KG1 (cell line): Measurements from ENCODE around the gene RRAD.
A peak's percentile ranks its signal among the peaks of the same experiment; 100 is the strongest.
"Not testable (repeated sequence)": the region's sequence is repeated elsewhere in the genome, so short reads cannot be mapped to it uniquely, and the experiment has no call there.

ENCODE experiments used
- DNase-seq: peaks from one replicate; lab custom pipeline; 2025; lab: John Stamatoyannopoulos, UW

Gene RRAD, protein sequence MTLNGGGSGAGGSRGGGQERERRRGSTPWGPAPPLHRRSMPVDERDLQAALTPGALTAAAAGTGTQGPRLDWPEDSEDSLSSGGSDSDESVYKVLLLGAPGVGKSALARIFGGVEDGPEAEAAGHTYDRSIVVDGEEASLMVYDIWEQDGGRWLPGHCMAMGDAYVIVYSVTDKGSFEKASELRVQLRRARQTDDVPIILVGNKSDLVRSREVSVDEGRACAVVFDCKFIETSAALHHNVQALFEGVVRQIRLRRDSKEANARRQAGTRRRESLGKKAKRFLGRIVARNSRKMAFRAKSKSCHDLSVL

DNA sequence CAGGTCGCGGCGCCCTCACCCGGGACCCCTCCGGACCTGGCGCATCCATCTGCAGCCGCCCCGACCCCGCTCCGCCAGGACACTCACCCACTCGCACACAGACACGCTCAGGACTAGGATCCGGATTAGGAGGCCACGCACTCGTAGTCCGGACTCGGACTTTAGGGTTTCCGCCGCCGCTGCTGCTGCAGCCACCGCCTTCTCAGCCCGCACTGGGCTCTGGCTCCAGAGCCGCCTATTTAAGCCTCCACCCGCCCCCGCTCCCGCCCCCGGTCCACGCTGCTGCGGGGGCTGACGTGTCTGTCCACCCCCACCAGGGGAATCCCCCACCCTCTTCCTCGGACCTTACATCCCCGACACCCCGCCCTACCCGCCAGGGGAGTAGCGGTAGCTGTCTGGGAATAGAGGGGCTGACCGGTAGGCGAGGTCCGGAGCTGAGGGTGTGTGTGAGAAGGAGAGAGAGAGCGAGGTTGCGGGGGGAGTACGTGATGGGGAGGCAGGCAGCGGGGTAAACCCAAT lies at the start of gene RRAD:
TSS of gene RRAD (minus strand) at position 214 of the 519 bp plus-strand sequence. CDS start 356 bp downstream, outside the sequence.
- DNase-seq = no peak

DNA sequence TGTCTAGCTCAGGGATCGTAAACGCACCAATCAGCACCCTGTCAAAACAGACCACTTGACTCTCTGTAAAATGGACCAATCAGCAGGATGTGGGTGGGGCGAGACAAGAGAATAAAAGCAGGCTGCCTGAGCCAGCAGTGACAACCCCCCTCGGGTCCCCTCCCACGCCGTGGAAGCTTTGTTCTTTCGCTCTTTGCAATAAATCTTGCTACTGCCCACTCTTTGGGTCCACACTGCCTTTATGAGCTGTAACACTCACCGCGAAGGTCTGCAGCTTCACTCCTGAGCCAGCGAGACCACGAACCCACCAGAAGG lies 49.6 kb upstream of the RRAD start:
- DNase-seq = not testable (repeated sequence)

DNA sequence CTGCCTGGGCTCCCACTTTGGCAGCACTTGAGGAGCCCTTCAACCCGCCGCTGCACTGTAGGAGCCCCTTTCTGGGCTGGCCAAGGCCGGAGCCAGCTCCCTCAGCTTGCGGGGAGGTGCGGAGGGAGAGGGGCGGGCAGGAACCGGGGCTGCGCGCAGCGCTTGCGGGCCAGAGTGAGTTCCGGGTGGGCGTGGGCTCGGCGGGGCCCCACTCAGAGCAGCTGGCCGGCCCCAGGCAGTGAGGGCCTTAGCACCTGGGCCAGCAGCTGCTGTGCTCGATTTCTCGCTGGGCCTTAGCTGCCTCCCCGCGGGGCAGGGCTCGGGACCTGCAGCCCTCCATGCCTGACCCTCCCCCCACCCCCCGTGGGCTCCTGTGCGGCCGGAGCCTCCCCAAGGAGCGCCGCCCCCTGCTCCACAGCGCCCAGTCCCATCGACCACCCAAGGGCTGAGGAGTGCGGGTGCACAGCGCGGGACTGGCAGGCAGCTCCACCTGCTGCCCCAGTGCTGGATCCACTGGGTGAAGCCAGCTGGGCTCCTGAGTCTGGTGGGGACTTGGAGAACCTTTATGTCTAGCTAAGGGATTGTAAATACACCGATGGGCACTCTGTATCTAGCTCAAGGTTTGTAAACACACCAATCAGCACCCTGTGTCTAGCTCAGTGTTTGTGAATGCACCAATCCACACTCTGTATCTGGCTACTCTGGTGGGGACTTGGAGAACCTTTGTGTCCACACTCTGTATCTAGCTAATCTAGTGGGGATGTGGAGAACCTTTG lies 49.0 kb upstream of the RRAD start:
- not testable (repeated sequence) for DNase-seq

DNA sequence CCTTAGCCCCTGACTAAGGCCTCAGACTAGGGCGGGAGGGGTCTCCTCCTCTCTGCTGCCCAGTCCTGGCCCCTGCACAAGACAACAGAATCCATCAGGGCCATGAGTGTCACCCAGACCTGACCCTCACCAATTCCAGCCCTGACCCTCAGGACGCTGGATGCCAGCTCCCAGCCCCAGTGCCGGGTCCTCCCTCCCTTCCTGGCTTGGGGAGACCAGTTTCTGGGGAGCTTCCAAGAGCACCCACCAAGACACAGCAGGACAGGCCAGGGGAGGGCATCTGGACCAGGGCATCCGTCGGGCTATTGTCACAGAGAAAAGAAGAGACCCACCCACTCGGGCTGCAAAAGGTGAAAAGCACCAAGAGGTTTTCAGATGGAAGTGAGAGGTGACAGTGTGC lies 48.4 kb upstream of the RRAD start:
- no peak for DNase-seq

DNA sequence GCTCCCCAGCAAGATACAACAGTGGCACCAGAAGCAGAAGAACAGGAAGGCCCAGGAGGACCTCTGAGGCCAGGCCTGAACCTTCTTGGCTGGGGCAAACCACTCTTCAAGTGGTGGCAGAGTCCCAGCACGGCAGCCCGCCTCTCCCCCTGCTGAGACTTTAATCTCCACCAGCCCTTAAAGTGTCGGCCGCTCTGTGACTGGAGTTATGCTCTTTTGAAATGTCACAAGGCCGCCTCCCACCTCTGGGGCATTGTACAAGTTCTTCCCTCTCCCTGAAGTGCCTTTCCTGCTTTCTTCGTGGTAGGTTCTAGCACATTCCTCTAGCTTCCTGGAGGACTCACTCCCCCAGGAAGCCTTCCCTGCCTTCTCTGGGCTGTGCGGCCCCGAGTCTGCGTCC lies 47.6 kb upstream of the RRAD start:
- no peak for DNase-seq

DNA sequence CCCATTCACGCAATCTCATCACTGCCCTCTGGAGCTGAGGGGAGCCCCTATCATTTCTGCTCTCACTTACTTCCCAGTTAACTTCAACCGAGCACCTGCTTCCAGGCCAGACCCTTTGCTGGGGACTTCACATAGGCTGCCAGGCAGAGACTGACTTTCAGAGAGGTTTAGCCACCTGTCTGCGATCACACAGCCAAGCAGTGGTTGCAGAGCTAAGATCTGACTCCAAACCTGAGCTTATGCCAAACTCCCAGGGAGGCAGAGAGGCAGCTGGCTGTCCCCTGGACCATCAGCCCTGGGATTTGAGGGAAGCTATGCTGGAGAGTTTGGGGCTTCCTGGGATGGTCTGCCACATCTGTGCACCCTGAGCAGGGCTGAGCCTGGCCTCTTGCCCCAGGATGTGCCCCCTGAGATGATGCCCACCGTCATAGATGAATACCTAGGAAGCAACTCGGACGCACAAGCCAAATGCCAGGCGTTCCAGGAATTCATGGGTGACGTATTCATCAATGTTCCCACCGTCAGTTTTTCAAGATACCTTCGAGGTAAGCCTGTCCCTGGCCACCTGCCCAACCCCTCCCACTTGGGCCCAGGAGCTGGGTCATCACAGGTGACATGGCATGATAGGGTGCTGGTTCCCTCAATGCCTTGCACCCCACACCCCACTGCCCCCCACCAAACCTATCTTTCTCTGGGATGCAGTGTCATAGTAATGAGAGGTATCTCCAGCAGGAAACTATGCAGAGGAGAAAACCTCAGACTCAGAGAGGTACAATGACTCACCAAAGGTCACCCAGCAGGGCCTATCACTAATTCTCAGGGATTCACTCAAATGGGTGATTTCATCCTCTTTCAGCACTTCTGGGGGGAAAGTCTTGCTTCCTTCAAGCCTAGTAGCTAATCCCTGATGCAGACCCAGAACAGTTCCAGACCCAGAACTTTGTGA lies 45.7 kb upstream of the RRAD start:
- no peak for DNase-seq

DNA sequence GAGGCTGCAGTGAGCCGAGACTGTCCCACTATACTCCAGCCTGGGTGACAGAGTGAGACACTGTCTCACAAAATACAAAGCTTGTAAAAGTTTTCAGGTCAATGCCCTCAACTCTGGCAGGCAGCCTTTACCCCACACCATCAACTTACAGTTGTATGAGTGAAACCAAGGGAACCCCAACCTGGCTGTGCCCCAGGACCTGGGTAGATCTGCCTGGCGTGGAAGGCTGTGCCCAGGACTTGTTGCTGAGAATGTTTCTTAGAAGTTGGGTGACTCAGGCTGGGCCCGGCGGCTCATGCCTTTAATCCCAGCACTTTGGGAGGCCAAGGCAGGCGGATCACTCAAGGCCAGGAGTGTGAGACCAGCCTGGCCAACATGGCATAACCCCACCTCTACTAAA lies 43.5 kb upstream of the RRAD start:
- DNase-seq = no peak

DNA sequence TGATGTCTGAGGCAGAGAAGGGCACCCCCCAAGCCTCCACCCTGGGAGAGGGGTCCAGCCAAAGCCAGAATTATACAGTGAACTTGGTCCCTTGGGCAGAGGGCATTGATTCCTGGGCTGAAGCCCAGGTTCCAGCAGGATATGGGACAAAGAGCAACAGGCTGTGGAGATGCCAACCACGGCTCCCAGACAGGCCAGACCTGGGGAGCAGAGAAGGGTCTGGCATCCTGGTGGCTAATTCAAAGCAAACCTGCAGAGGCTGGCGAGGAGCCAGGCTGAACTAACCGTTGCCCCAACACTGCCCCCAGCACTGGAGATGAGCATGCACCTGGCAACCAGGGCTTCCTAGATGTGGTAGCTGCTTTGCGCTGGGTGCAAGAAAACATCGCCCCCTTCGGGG lies 38.7 kb upstream of the RRAD start:
- DNase-seq = no peak

DNA sequence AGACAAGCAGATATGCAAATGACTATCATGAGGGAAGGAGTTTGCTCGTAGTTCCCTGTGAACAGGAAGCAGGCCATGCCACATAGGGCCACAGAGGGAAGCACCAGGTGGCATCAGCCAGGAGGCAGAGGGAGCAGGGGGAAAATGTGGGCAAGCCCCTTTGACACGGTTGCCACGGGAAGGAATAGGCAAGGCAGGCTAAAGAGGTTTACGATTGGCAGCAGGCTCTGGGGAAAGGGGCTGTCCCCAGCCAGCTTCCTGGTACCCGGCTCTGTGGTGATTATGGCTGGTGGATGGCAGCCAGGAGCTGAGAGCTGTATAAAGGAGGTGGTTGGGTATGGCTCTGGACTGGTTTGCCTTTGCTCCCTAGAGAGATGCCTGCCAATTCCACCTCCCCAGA lies 36.6 kb upstream of the RRAD start:
- no peak for DNase-seq

DNA sequence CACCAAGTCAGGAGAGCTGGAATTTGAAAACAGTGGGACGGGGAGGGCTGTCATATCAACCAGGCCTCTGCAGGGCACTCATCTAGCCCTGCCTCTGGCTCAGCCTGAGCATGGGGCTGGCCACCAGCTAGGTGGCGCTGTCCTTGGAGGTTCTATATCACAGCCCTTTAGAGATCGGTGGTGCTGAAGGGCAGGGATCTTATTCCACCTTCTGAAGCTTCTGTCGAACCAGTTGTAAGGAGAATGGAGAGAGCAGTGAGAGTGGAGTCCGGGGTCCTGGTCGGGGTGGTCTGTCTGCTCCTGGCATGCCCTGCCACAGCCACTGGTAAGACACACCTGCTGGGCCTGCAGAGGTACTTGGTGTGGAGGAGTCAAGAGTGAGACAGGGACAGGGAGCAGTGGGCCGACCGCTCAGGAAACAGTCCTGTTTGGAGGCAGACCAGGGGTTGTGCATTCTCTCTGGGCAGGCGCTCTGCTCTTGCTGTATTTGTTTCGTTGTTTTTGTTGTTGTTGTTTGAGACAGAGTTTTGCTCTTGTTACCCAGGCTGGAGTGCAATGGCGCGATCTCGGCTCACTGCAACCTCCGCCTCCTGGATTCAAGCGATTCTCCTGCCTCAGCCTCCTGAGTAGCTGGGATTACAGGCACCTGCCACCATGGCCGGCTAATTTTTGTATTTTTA lies 35.9 kb upstream of the RRAD start, which contains the start of gene CES3:
TSS of gene CES3 (plus strand) at position 202 of the 680 bp plus-strand sequence. CDS start at position 244, 42 bp downstream.
- DNase-seq = peak; percentile 68

DNA sequence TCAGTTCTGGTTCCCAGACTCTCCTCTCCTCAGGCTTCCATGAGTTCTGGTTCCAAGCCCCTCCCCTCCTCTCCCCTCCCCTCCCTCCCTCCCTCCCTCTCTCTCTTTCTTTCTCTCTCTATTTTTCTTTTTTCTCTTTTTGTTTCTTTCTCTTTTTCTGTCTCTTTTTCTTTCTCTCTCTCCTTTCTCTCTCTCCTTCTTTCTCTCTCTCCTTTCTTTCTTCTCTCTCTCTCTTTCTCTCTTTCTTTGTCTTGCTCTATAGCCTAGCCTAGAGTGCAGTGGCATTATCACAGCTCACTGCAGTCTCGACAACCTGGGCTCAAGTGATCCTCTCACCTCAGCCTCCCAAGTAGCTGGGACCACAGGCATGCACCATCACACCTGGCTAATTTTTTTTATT lies 34.9 kb upstream of the RRAD start:
- DNase-seq = no peak

DNA sequence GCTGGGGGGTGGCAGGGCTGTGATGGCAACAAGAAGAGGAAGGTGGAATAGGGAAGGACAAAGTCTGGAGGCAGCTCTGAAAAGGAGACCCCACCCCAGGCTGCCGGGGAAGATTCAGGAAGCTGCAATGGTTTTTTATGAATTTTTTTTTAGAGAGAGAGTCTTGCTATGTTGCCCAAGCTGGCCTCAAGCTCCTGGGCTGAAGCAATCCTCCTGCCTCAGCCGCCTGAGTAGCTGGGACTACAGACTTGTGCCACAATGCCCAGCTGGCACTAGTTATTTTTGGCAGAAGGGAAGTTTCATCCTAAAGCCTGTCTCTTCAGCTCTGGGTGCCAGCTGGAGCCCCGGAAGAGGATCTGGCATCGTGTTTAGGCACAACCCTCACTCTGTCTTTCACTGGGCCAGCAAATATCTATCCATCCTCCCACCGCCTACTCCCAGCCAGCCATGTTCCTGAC lies 34.4 kb upstream of the RRAD start:
- no peak for DNase-seq

DNA sequence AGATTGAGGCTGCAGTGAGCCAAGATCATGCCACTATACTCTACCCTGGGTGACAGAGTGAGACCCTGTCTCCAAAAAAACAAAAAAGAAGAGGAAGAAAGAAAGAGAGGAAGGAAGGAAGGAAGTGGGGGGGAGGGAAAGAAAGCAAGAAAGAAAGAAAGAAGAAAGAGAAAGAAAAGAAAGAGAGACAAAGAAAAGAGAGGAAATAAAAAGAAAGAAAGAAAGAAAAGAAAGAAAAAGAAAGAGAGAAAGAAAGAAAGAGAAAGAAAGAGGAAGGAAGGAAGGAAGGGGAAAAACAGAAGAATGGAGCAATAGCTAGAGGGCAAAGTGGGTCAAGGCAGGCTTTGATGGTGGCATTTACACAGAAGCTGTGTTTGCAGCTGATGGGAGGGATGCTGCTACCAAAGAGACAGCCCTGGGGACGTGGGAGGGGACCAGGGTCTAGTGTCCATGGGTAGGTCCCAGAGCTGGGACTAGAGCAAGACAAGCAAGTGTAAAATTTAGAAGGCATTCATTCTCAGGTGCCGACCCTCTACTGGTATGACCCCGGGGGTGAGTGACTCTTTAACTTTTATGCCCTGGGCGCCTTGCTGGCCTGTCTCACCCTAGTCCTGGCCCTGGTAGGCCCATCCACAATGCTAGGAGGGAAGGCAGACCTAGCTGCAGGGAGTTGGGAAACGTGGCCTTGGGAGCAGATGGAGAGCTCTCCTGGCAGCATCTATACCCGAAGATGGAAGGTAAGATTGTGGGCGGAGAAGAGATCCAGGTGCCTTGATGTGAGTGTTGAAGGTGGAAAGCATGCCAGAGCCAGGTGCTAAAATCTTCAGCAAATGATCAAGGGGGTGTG lies 33.7 kb upstream of the RRAD start:
- no peak for DNase-seq

DNA sequence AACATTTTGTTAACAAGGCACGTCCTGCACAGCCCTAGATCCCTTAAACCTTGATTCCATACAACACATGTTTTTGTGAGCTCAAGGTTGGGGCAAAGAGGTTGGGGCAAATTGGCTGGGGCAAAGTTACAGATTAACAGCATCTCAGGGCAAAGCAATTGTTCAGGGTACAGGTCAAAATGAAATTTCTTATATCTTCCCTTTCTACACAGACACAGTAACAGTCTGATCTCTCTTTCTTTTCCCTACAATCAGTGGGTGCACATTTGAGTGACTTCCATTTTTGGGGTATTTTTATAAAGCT lies 30.8 kb upstream of the RRAD start:
- DNase-seq = not testable (repeated sequence)

DNA sequence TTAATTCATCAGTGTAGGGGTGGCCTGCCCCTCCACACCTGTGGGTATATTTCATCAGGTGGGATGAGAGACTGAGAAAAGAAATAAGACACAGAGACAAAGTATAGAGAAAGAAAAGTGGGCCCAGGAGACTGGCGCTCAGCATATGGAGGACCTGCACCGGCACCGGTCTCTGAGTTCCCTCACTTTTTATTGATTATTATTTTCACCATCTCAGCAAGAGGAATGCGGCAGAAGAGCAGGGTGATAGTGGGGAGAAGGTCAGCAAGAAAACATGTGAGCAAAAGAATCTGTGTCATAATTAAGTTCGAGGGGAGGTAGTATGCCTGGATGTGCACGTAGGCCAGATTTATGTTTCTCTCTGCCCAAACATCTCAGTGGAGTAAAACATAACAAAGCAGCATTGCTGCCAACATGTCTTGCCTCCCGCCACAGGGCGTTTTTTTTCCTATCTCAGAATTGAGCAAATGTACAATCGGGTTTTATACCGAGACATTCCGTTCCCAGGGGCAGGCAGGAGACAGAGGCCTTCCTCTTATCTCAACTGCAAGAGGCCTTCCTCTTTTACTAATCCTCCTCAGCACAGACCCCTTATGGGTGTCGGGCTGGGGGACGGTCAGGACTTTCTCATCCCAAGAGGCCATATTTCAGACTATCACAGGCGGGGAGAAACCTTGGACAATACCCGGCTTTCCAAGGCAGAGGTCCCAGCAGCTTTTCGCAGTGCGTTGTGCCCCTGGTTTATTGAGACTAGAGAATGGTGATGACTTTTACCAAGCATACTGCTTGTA lies 30.2 kb upstream of the RRAD start:
- not testable (repeated sequence) for DNase-seq

DNA sequence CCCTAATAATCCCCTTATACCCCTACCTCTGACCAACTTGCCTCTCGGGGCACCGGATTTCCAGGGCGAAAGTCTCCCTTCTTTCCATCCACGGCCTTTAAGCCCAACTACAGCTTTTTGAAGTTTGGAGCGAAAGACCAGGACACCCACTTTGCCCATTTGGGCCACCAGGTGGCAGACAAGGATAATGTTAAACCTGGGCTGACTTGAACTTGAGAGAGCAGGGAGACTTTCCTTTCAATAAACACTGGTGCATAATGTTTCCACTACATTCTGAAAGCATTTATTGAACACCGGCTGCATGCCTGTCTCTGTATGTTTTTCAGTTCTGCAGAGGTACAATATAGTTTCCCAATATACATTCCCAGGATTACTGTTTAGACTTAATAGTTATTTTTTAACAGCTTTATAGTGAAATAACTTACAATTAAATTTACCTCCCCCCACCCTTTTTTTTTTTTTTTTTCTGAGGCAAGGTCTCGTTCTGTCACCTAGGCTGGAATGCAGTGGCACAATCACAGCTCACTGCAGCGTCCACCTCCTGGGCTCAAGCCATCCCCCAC lies 28.8 kb upstream of the RRAD start:
- peak; percentile 59 for DNase-seq

DNA sequence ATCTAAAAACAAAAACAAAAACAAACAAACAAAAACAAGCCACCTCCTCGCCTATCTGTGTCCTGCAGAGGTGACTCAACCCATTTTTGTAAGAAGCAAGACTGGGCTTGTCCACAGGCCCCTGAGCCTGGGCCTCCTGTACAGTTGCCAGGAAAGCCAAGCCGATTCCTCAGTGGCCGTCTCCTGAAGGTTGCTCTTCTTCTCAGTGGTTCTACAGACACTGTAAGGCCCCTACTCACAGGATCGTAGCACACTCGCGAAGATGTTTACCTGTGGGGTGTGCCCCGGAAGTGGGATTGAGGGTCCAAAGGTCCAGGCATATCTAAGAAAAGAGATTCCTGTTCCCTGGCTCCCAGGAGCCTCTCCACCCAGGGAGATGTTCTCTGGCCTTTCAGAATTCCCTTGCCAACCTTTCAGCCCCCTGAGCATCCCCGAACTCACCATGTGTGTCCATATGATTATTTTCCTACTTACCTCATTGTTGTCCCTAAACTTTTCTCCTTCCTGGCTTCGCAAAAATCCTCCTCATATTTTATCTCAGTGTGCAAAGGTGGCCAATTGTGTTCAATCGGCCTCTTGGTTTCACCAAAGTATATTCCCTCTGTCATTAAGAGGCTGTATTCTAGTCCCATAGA lies 28.2 kb upstream of the RRAD start:
- DNase-seq = no peak

DNA sequence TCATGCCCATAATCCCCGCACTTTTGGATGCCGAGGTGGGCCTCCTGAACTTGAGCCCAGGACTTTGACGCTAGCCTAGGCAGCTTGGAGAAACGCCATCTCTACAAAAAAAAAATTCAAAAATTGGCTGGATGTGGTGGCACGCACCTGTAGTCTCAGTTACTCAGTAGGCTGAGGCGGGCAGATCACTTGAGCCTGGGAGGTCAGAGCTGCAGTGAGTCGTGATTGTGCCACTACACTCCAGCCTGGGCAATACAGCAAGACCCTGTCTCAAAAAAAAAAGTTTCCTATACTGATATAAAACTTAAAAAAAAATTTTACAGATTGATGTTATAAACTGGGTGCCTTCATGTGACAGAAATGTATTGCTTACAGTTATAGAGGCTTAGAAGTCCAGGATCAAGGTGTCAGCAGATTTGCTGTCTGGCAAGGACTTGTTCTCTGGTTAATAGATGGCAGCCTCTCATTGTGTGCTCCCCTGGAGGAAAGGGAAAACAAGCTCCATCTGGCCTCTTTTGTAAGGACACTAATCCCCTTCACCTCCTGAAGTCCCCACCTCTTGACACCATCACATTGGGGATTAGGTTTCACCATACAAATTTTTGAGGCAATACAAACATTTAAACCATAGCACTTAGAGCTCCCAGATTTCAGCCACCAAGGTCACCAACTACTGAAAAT lies 27.2 kb upstream of the RRAD start:
- DNase-seq = no peak
